Prostate gland (tissue), 2 donors: ENCODE results near the gene LGALS3. TPM values are rescaled to one million over a fixed set of nuclear protein-coding genes. Genes with fewer than 3 reads are reported as not detected.

ENCODE experiments used
- DNase-seq: peaks from one replicate; pipeline ENCODE4 v3.0.0-alpha.2; 2019; ENCODE audit warnings: low spot score
- H3K27ac ChIP-seq, 2 donors: fragments of 200-600 bp; sonication (generic); 2 replicates each; pipeline ENCODE4 v1.5.1; 2017 to 2019
- H3K27me3 ChIP-seq: fragments of 200-600 bp; sonication (generic); replicated peaks from 2 replicates; pipeline ENCODE4 v1.5.1; 2019; ENCODE audit not compliant: insufficient read depth
- H3K36me3 ChIP-seq, 2 donors: fragments of 200-600 bp; sonication (generic); 1 replicate in 1 of 2; 2 replicates in 1 of 2; pipeline versions ENCODE4 v1.5.1 to v1.8.1; 2017 to 2019
- H3K4me1 ChIP-seq: fragments of 200-600 bp; sonication (generic); replicated peaks from 2 replicates; pipeline ENCODE4 v1.5.1; 2019
- H3K4me3 ChIP-seq, 2 donors: fragments of 200-600 bp; sonication (generic); 2 replicates each; pipeline ENCODE4 v1.5.1; 2017 to 2019
- H3K9me3 ChIP-seq: fragments of 200-600 bp; sonication (generic); 2 replicates; pipeline ENCODE4 v1.5.1; 2017
- POLR2A ChIP-seq: fragments of 450-650 bp; IDR thresholded peaks from one replicate; pipeline ENCODE4 v1.6.1; 2016; ENCODE audit warnings: antibody characterized with exemption, mild to moderate bottlenecking
- POLR2AphosphoS5 ChIP-seq: sonication (generic); formaldehyde crosslinking; IDR thresholded peaks from one replicate; pipeline ENCODE4 v1.6.1; 2017; ENCODE audit warnings: antibody characterized with exemption
- WGBS: methylation state at CpG from one replicate; pipeline ENCODE4 v1.1.5; 2018; 5-methylcytosine and 5-hydroxymethylcytosine counted together
- intact Hi-C: fragments of 100-400 bp; cut with DNase I; formaldehyde crosslinking; loops from one replicate; pipeline ENCODE4 v1.14.2; 2022
- total RNA-seq, 2 donors: library from RNA; depleted of rRNA; stranded (reverse); fragments of >200 nt; gene quantifications; one replicate each; pipeline ENCODE4 v1.1.0, GENCODE V29; 2016
- TF ChIP-seq, protein P1 (sequence below), 4 experiments: fragments of 200-600 bp in 2 of 4; fragments of 450-650 bp in 2 of 4; sonication (generic) in 2 of 4; IDR thresholded peaks; 1 replicate in 3 of 4; 2 replicates in 1 of 4; pipeline ENCODE4 v1.5.1; 2016 to 2019; ENCODE audit warnings: antibody characterized with exemption in 4 of 4, mild to moderate bottlenecking in 2 of 4, moderate library complexity in 2 of 4

Gene LGALS3
- total RNA-seq, 2 donors from 2014 or later: 334 to 400 TPM

DNA sequence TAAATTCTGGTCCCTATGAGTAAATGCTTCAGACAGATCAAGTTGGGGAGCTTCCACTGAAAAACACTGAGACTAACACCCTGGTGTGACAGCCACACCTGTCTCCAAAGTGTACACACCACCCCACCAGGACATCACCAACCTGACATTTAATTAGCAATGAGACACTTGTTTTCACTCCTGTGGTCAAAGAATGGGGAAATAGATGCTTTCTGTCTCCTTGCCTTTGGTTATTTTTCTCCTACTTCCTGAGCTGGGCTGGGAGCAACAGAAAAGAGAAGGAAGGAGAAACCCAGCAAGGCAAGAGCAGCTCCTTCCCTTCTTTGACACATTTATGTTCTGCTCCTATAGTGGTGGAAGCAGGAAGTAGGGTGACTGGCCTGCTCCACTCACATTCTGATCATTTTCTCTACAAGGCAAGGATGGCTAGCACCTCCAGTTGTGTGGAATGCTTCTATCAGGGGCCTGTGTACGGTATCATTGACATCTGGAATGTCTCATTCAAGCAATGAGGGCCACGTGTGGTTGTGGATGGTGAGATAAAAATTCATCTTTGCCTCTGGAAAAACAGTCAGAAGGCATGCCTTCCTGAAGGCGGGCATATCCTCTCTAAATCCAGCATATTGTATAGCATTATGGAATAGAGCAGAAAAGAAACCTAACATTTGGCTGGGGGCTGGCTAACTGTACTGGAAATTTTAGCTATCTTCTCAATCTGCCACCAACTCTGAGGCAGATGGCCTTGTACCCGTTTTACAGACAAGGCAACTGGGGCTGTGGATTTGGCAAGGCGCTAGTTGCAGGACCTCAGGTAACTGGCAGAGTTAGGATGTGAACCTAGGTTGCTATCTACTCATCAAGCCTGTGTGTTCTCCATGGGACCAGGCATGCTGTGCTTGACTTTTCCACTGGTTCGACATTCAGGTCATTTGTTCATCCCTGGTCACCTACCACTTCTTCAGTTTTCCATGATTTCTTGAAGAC lies 24.8 kb upstream of the LGALS3 start:
- H3K4me3 ChIP-seq: no peak overlapping the region
- 95% methylated on average over 6 of the region's 6 CpGs for WGBS
- TF ChIP-seq POLR2AphosphoS5 (no peak), POLR2A (no peak)
- TF ChIP-seq, protein P1, sequence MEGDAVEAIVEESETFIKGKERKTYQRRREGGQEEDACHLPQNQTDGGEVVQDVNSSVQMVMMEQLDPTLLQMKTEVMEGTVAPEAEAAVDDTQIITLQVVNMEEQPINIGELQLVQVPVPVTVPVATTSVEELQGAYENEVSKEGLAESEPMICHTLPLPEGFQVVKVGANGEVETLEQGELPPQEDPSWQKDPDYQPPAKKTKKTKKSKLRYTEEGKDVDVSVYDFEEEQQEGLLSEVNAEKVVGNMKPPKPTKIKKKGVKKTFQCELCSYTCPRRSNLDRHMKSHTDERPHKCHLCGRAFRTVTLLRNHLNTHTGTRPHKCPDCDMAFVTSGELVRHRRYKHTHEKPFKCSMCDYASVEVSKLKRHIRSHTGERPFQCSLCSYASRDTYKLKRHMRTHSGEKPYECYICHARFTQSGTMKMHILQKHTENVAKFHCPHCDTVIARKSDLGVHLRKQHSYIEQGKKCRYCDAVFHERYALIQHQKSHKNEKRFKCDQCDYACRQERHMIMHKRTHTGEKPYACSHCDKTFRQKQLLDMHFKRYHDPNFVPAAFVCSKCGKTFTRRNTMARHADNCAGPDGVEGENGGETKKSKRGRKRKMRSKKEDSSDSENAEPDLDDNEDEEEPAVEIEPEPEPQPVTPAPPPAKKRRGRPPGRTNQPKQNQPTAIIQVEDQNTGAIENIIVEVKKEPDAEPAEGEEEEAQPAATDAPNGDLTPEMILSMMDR (IDR thresholded peaks at IDR 0.05): no peak
- no peaks in the 10 kb centered on the region for H3K36me3 ChIP-seq
- no peaks in the 10 kb centered on the region for H3K9me3 ChIP-seq
- H3K27ac ChIP-seq: peak overlapping the region; percentile 89 to 90
- intact Hi-C loops: no loop called here
- peaks cover 21% of the 10 kb centered on the region for H3K4me1 ChIP-seq
- no peak for DNase-seq
- no peaks in the 10 kb centered on the region for H3K27me3 ChIP-seq

GRCh38 chr14:55105991-55106390 lies 23.1 kb upstream of the LGALS3 start:
- no peak for DNase-seq
- Histone ChIP-seq H3K4me3 (no peak overlapping the region), H3K27me3 (no peaks in the 10 kb centered on the region), H3K36me3 (no peaks in the 10 kb centered on the region), H3K9me3 (no peaks in the 10 kb centered on the region), H3K4me1 (peaks cover 21% of the 10 kb centered on the region), H3K27ac (peak overlapping the region; percentile 32 to 89)
- WGBS: 88% methylated on average over 7 of the region's 7 CpGs
- intact Hi-C loops: no loop called here
- TF ChIP-seq POLR2AphosphoS5 (no peak), POLR2A (no peak)
- TF ChIP-seq, protein P1 (IDR thresholded peaks at IDR 0.05): no peak

- DNase-seq: peak; percentile 70
- intact Hi-C loops: no loop called here
- H3K9me3 ChIP-seq: no peaks in the 10 kb centered on the region
- H3K4me1 ChIP-seq: peaks cover 14% of the 10 kb centered on the region
- 31% methylated on average over 19 of the region's 19 CpGs for WGBS
- no peaks in the 10 kb centered on the region for H3K36me3 ChIP-seq
- H3K27me3 ChIP-seq: no peaks in the 10 kb centered on the region
- H3K4me3 ChIP-seq: no peak overlapping the region
- peak overlapping the region; percentile 82 to 89 for H3K27ac ChIP-seq
- peak; percentile 96 for TF ChIP-seq POLR2AphosphoS5
- no peak for TF ChIP-seq POLR2A
Observed at GRCh38 chr14:55107766-55108554, 21.1 kb upstream of the LGALS3 start.

DNA sequence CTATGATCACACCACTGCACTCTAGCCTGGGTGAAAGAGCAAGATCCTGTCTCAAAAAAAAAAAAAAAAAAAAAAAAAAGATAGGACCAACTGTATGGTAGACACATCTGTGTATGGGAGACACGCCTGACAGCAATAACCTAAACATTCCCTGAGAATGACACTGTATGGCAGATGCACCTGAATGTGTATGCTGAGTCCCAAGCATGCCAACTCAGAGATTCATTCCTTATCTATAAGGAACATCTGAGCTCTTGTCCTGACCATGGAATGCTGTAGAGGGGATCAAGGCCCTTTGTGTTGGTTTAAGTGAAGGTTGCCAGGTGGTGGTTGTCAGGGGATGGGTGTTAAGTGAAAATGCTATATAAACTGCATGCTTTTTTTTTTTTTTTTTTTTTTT lies 19.2 kb upstream of the LGALS3 start:
- Histone ChIP-seq H3K4me3 (no peak overlapping the region), H3K36me3 (no peaks in the 10 kb centered on the region), H3K27ac (no peak overlapping the region), H3K4me1 (no peaks in the 10 kb centered on the region), H3K9me3 (no peaks in the 10 kb centered on the region), H3K27me3 (no peaks in the 10 kb centered on the region)
- intact Hi-C loops: no loop called here
- 96% methylated on average over 1 of the region's 1 CpG for WGBS
- DNase-seq: no peak
- TF ChIP-seq POLR2AphosphoS5 (no peak), POLR2A (no peak)
- TF ChIP-seq, protein P1 (IDR thresholded peaks at IDR 0.05): no peak

GRCh38 chr14:55111122-55111708 lies 17.8 kb upstream of the LGALS3 start:
- intact Hi-C loops: no loop called here
- no peak overlapping the region for H3K27ac ChIP-seq
- no peak for DNase-seq
- no peaks in the 10 kb centered on the region for H3K27me3 ChIP-seq
- whole genome bisulfite sequencing: 92% methylated on average over 10 of the region's 10 CpGs
- H3K4me3 ChIP-seq: no peak overlapping the region
- H3K36me3 ChIP-seq: no peaks in the 10 kb centered on the region
- TF ChIP-seq POLR2AphosphoS5: no peak
- TF ChIP-seq, protein P1 (IDR thresholded peaks at IDR 0.05): no peak
- no peak for TF ChIP-seq POLR2A
- H3K9me3 ChIP-seq: no peaks in the 10 kb centered on the region
- H3K4me1 ChIP-seq: no peaks in the 10 kb centered on the region
